Measurements from ENCODE around the gene OR6B3.

The OR6B3 gene

GRCh38 chr2:240030379-240031094 lies 22.8 kb downstream of the OR6B3 start, which contains the start of gene OR6B2:
Gene OR6B2 (minus strand): TSS chr2:240030429. CDS start chr2:240030429, 0 bp downstream.
- Histone ChIP-seq H3K4me2 (ENCODE audit: low read depth, low read length, poor library complexity, severe bottlenecking) (no peak within 1 kb of the TSS), H3K4me1 (ENCODE audit: insufficient read depth, low read length, poor library complexity, severe bottlenecking) (no peaks in the 10 kb centered on the region), H3K9ac (ENCODE audit: low read depth, low read length, poor library complexity, severe bottlenecking) (no peak within 1 kb of the TSS), H2AFZ (ENCODE audit: low read length) (no peak within 1 kb of the TSS), H3K27me3 (ENCODE audit: insufficient read depth, low read length, poor library complexity, severe bottlenecking) (no peaks in the 10 kb centered on the region), H3F3A (ENCODE audit: low read depth) (no peaks in the 10 kb centered on the region), H3K9me2 (replicated peaks; ENCODE audit: low read depth, low read length) (no peaks in the 10 kb centered on the region), H3K9me3 (ENCODE audit: insufficient read depth, low read depth, low read length) (no peaks in the 10 kb centered on the region), H3K79me2 (ENCODE audit: insufficient read depth, low read length) (no peaks in the 10 kb centered on the region), H3K4me3 (ENCODE audit: low read length, poor library complexity, severe bottlenecking) (no peak within 1 kb of the TSS), H3K36me3 (ENCODE audit: insufficient read depth, low read length) (no peaks in the 10 kb centered on the region), H4K20me1 (ENCODE audit: insufficient read depth, low read length, poor library complexity, severe bottlenecking) (no peaks in the 10 kb centered on the region)
- no peak for TF ChIP-seq EZH2phosphoT487 (IDR thresholded peaks at IDR 0.05; ENCODE audit: borderline replicate concordance)
- TF ChIP-seq CTCF (conservative IDR thresholded peaks at IDR 0.05; ENCODE audit: low read length) = no peak

- H3K79me2 ChIP-seq (ENCODE audit: insufficient read depth, low read length) = peaks cover 49% of the 10 kb centered on the region
These were observed 28.6 kb downstream of the OR6B3 start for GRCh38 chr2:240024766-240025165.

GRCh38 chr2:240023792-240024191 lies 29.5 kb downstream of the OR6B3 start:
- TF ChIP-seq EZH2phosphoT487 (IDR thresholded peaks at IDR 0.05; ENCODE audit: borderline replicate concordance) (no peak), CTCF (conservative IDR thresholded peaks at IDR 0.05; ENCODE audit: low read length) (no peak)
- H3K9me2 ChIP-seq (replicated peaks; ENCODE audit: low read depth, low read length) = no peaks in the 10 kb centered on the region
- H3K27me3 ChIP-seq (ENCODE audit: insufficient read depth, low read length, poor library complexity, severe bottlenecking) = no peaks in the 10 kb centered on the region
- peak overlapping the region; percentile 89 for H3K4me2 ChIP-seq (ENCODE audit: low read depth, low read length, poor library complexity, severe bottlenecking)
- peak overlapping the region; percentile 88 for H3K4me3 ChIP-seq (ENCODE audit: low read length, poor library complexity, severe bottlenecking)
- peaks cover 3% of the 10 kb centered on the region; the same call in 1 of the 2 replicates for H3F3A ChIP-seq (ENCODE audit: low read depth)
- H2AFZ ChIP-seq (ENCODE audit: low read length) = no peak overlapping the region
- peaks cover 24% of the 10 kb centered on the region for H3K4me1 ChIP-seq (ENCODE audit: insufficient read depth, low read length, poor library complexity, severe bottlenecking)
- H3K9ac ChIP-seq (ENCODE audit: low read depth, low read length, poor library complexity, severe bottlenecking) = peak overlapping the region; percentile 76
- H3K36me3 ChIP-seq (ENCODE audit: insufficient read depth, low read length) = peaks cover 22% of the 10 kb centered on the region; the same call in 1 of the 2 replicates
- peaks cover 29% of the 10 kb centered on the region for H4K20me1 ChIP-seq (ENCODE audit: insufficient read depth, low read length, poor library complexity, severe bottlenecking)
- peaks cover 49% of the 10 kb centered on the region for H3K79me2 ChIP-seq (ENCODE audit: insufficient read depth, low read length)
- H3K9me3 ChIP-seq (ENCODE audit: insufficient read depth, low read depth, low read length) = no peaks in the 10 kb centered on the region

More at GRCh38 chr2:240024766-240025165, 28.6 kb downstream of the OR6B3 start:
- Histone ChIP-seq H3K9me3 (ENCODE audit: insufficient read depth, low read depth, low read length) (no peaks in the 10 kb centered on the region), H3K9ac (ENCODE audit: low read depth, low read length, poor library complexity, severe bottlenecking) (peak overlapping the region; percentile 76), H3K27me3 (ENCODE audit: insufficient read depth, low read length, poor library complexity, severe bottlenecking) (no peaks in the 10 kb centered on the region), H3K9me2 (replicated peaks; ENCODE audit: low read depth, low read length) (no peaks in the 10 kb centered on the region), H3K4me3 (ENCODE audit: low read length, poor library complexity, severe bottlenecking) (peak overlapping the region; percentile 88), H3K4me1 (ENCODE audit: insufficient read depth, low read length, poor library complexity, severe bottlenecking) (peaks cover 24% of the 10 kb centered on the region), H3K4me2 (ENCODE audit: low read depth, low read length, poor library complexity, severe bottlenecking) (peak overlapping the region; percentile 89), H3K36me3 (ENCODE audit: insufficient read depth, low read length) (peaks cover 16% of the 10 kb centered on the region; the same call in 1 of the 2 replicates), H3F3A (ENCODE audit: low read depth) (peaks cover 3% of the 10 kb centered on the region; the same call in 1 of the 2 replicates), H4K20me1 (ENCODE audit: insufficient read depth, low read length, poor library complexity, severe bottlenecking) (peaks cover 29% of the 10 kb centered on the region), H2AFZ (ENCODE audit: low read length) (no peak overlapping the region)
- TF ChIP-seq CTCF (conservative IDR thresholded peaks at IDR 0.05; ENCODE audit: low read length) (no peak), EZH2phosphoT487 (IDR thresholded peaks at IDR 0.05; ENCODE audit: borderline replicate concordance) (no peak)

Measured in Loucy (cell line).